Colon (tissue), 2 donors: ENCODE data around the gene SLC44A2.

Experiments
- FAIRE-seq: peaks from 2 replicates; lab custom pipeline; 2012; peaks lifted over from hg19 to GRCh38; lab: Jason Lieb, UNC
- donor health status: control.
- donor health status: control.

Gene SLC44A2

GRCh38 chr19:10682397-10683063 lies 57.2 kb downstream of the SLC44A2 start:
- no peak for FAIRE-seq

GRCh38 chr19:10683064-10683426 lies 57.7 kb downstream of the SLC44A2 start:
- no peak for FAIRE-seq

GRCh38 chr19:10683582-10683981 lies 58.2 kb downstream of the SLC44A2 start:
- no peak for FAIRE-seq

GRCh38 chr19:10685210-10685609 lies 59.9 kb downstream of the SLC44A2 start:
- FAIRE-seq, result no peak

GRCh38 chr19:10686193-10686592 lies 60.8 kb downstream of the SLC44A2 start:
- no peak for FAIRE-seq

- FAIRE-seq, result no peak
Observed at GRCh38 chr19:10686661-10687517, 61.5 kb downstream of the SLC44A2 start.

GRCh38 chr19:10687518-10688288 lies 62.4 kb downstream of the SLC44A2 start:
- FAIRE-seq, result no peak

- no peak for FAIRE-seq
Observed at GRCh38 chr19:10688545-10689280, 63.4 kb downstream of the SLC44A2 start.

- FAIRE-seq, result no peak
Observed at GRCh38 chr19:10690341-10690781, 65.0 kb downstream of the SLC44A2 start.

GRCh38 chr19:10691178-10691881 lies 66.0 kb downstream of the SLC44A2 start:
- no peak for FAIRE-seq

- FAIRE-seq, result no peak
Observed at GRCh38 chr19:10691883-10692282, 66.5 kb downstream of the SLC44A2 start.

- no peak for FAIRE-seq
Observed at GRCh38 chr19:10692673-10693264, 67.4 kb downstream of the SLC44A2 start.
